DND-41 (cell line): ENCODE results near the gene NELFE.

Experiments
- ATAC-seq: fragments of 200-7000 bp; cut with Tn5 transposase; 3 replicates; pipeline ENCODE4 v1.9.1; 2021; ENCODE audit warnings: low read depth; ENCODE audit not compliant: insufficient read depth
- DNase-seq: peaks from one replicate; pipeline ENCODE4 v3.0.0-alpha.2; 2020
- H2AFZ ChIP-seq: 2 replicates; pipeline ENCODE4 v1.6.0; 2012; ENCODE audit warnings: low read depth, low read length
- H3K27ac ChIP-seq: 2 replicates; pipeline ENCODE4 v1.5.1; 2012; ENCODE audit warnings: low read length, inconsistent platforms
- H3K27me3 ChIP-seq: fragments of 200-600 bp; sonication (generic); 2 replicates; pipeline ENCODE4 v1.6.0; 2012; ENCODE audit warnings: low read length, mild to moderate bottlenecking, inconsistent platforms; ENCODE audit not compliant: insufficient read depth, poor library complexity
- H3K36me3 ChIP-seq: 2 replicates; pipeline ENCODE4 v1.5.1; 2012; ENCODE audit warnings: low read length, inconsistent platforms; ENCODE audit not compliant: insufficient read depth
- H3K4me1 ChIP-seq: 2 replicates; pipeline ENCODE4 v1.5.1; 2012; ENCODE audit warnings: mild to moderate bottlenecking, low read length; ENCODE audit not compliant: insufficient read depth
- H3K4me2 ChIP-seq: 2 replicates; pipeline ENCODE4 v1.6.0; 2012; ENCODE audit warnings: mild to moderate bottlenecking, moderate library complexity, low read length, inconsistent platforms; ENCODE audit not compliant: insufficient read depth
- H3K4me3 ChIP-seq, 2 experiments: fragments of 200-600 bp in 1 of 2; shearing (Covaris generic) in 1 of 2; 2 replicates each; pipeline ENCODE4 v1.5.1; 2012 to 2016; ENCODE audit warnings: inconsistent platforms in 2 of 2, low read length in 2 of 2, mild to moderate bottlenecking in 2 of 2, low read depth in 1 of 2, moderate library complexity in 1 of 2
- H3K79me2 ChIP-seq: 2 replicates; pipeline ENCODE4 v1.6.0; 2012; ENCODE audit warnings: low read length, inconsistent platforms; ENCODE audit not compliant: insufficient read depth
- H3K9ac ChIP-seq: 2 replicates; pipeline ENCODE4 v1.6.0; 2012; ENCODE audit warnings: low read depth, mild to moderate bottlenecking, inconsistent platforms, low read length, moderate library complexity
- H3K9me3 ChIP-seq: 2 replicates; pipeline ENCODE4 v1.5.1; 2012; ENCODE audit warnings: low read length, moderate library complexity, mild to moderate bottlenecking, inconsistent platforms; ENCODE audit not compliant: insufficient read depth, severe bottlenecking
- H4K20me1 ChIP-seq: 2 replicates; pipeline ENCODE4 v1.6.0; 2012; ENCODE audit warnings: low read length; ENCODE audit not compliant: insufficient read depth
- CTCF ChIP-seq: IDR thresholded peaks from 2 replicates; pipeline ENCODE4 v1.5.1; 2012; ENCODE audit warnings: borderline replicate concordance, low read length, moderate library complexity, mild to moderate bottlenecking; ENCODE audit not compliant: poor library complexity, severe bottlenecking; ENCODE audit errors: extremely low read depth
- EZH2 ChIP-seq: IDR thresholded peaks from 3 replicates; pipeline ENCODE4 v1.6.1; 2012; ENCODE audit warnings: borderline replicate concordance, low read depth, mild to moderate bottlenecking, moderate library complexity, low read length, inconsistent platforms; ENCODE audit not compliant: severe bottlenecking

The NELFE gene

GRCh38 chr6:31958412-31958740 lies 395 bp downstream of the NELFE start:
- H3K79me2 ChIP-seq: peaks cover 37% of the 10 kb centered on the region
- peak overlapping the region; percentile 70 for H3K9ac ChIP-seq
- DNase-seq: no peak
- peak overlapping the region; percentile 74 for H3K27ac ChIP-seq
- no peaks in the 10 kb centered on the region for H4K20me1 ChIP-seq
- no peaks in the 10 kb centered on the region for H3K27me3 ChIP-seq
- H3K4me1 ChIP-seq: peaks cover 35% of the 10 kb centered on the region
- peaks cover 67% of the 10 kb centered on the region for H3K36me3 ChIP-seq
- TF ChIP-seq EZH2: no peak
- no peak for TF ChIP-seq CTCF
- ATAC-seq: no peak
- H3K4me3 ChIP-seq: peak overlapping the region; percentile 86
- H2AFZ ChIP-seq: peak overlapping the region; percentile 86
- no peaks in the 10 kb centered on the region for H3K9me3 ChIP-seq
- H3K4me2 ChIP-seq: peak overlapping the region; percentile 92

GRCh38 chr6:31956796-31957195 lies 2.0 kb downstream of the NELFE start:
- Histone ChIP-seq H3K9me3 (no peaks in the 10 kb centered on the region), H4K20me1 (no peaks in the 10 kb centered on the region), H3K9ac (no peak overlapping the region), H3K4me3 (no peak overlapping the region), H3K4me2 (peak overlapping the region; percentile 92), H3K27me3 (no peaks in the 10 kb centered on the region), H3K79me2 (peaks cover 37% of the 10 kb centered on the region), H3K4me1 (peaks cover 35% of the 10 kb centered on the region), H2AFZ (no peak overlapping the region), H3K36me3 (peaks cover 67% of the 10 kb centered on the region), H3K27ac (no peak overlapping the region)
- ATAC-seq: no peak
- no peak for DNase-seq
- no peak for TF ChIP-seq EZH2

- Histone ChIP-seq H3K9ac (no peak overlapping the region), H3K36me3 (peaks cover 54% of the 10 kb centered on the region), H3K9me3 (no peaks in the 10 kb centered on the region), H3K4me2 (no peak overlapping the region), H3K79me2 (peaks cover 28% of the 10 kb centered on the region), H3K4me3 (no peak overlapping the region), H3K27me3 (no peaks in the 10 kb centered on the region), H3K27ac (no peak overlapping the region), H2AFZ (no peak overlapping the region), H4K20me1 (no peaks in the 10 kb centered on the region), H3K4me1 (peaks cover 24% of the 10 kb centered on the region)
- ATAC-seq (no peak), DNase-seq (no peak)
- TF ChIP-seq EZH2: no peak
- TF ChIP-seq CTCF: no peak
Measured at GRCh38 chr6:31954511-31954910, 4.3 kb downstream of the NELFE start.

- peaks cover 15% of the 10 kb centered on the region for H3K4me1 ChIP-seq
- H3K9ac ChIP-seq: no peak overlapping the region
- no peaks in the 10 kb centered on the region for H4K20me1 ChIP-seq
- DNase-seq: no peak
- no peak overlapping the region for H2AFZ ChIP-seq
- no peaks in the 10 kb centered on the region for H3K27me3 ChIP-seq
- no peak overlapping the region for H3K4me3 ChIP-seq
- no peak overlapping the region for H3K27ac ChIP-seq
- no peak overlapping the region for H3K4me2 ChIP-seq
- ATAC-seq: no peak
- no peaks in the 10 kb centered on the region for H3K9me3 ChIP-seq
- H3K79me2 ChIP-seq: peaks cover 14% of the 10 kb centered on the region
- TF ChIP-seq CTCF (no peak), EZH2 (no peak)
- peaks cover 54% of the 10 kb centered on the region for H3K36me3 ChIP-seq
Measured at GRCh38 chr6:31952890-31953289, 5.9 kb downstream of the NELFE start.
